ENCODE data around the gene PCSK2.

- TF ChIP-seq, protein P1, sequence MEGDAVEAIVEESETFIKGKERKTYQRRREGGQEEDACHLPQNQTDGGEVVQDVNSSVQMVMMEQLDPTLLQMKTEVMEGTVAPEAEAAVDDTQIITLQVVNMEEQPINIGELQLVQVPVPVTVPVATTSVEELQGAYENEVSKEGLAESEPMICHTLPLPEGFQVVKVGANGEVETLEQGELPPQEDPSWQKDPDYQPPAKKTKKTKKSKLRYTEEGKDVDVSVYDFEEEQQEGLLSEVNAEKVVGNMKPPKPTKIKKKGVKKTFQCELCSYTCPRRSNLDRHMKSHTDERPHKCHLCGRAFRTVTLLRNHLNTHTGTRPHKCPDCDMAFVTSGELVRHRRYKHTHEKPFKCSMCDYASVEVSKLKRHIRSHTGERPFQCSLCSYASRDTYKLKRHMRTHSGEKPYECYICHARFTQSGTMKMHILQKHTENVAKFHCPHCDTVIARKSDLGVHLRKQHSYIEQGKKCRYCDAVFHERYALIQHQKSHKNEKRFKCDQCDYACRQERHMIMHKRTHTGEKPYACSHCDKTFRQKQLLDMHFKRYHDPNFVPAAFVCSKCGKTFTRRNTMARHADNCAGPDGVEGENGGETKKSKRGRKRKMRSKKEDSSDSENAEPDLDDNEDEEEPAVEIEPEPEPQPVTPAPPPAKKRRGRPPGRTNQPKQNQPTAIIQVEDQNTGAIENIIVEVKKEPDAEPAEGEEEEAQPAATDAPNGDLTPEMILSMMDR (conservative IDR thresholded peaks at IDR 0.05 in 1 of 2, IDR thresholded peaks at IDR 0.05 in 1 of 2; ENCODE audit: extremely low read depth in 1 of 2, insufficient read depth in 1 of 2, low read depth in 1 of 2, low read length in 2 of 2) = no peak
- no peak for TF ChIP-seq EZH2 (IDR thresholded peaks at IDR 0.05; ENCODE audit: borderline replicate concordance, low read length)
These were observed 211.7 kb downstream of the PCSK2 start for GRCh38 chr20:17438436-17439039.
